GM10266 (cell line): ENCODE data around the gene DCANP1.

ENCODE experiments used
- DNase-seq: peaks from one replicate; pipeline ENCODE4 v3.0.0; 2012; ENCODE audit errors: extremely low spot score
- TF ChIP-seq, protein P1 (sequence below): IDR thresholded peaks from 2 replicates; pipeline ENCODE4 v1.5.1; 2012; ENCODE audit warnings: mild to moderate bottlenecking, low read depth; ENCODE audit not compliant: control insufficient read depth, insufficient read depth; ENCODE audit errors: missing control alignments

The DCANP1 gene

DNA sequence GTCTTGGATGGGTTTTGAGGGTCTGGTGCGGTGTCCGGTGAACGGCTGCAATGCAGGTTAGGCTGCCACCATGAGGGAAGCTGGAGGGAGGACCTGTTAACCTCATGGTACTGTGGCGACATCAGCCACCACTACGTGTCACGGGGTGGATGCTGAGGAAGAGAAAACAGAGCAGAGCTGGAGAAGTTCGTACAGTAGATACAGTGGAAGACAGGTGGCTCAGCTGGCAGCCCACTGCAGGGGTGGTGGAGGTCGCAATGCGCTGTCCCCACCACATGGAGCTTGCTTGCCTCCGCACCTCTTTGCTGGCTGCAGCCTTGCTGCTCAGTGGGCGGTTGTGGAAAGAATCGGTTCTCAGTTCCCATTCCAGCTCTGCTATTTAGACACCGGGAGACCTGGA lies 2.8 kb downstream of the DCANP1 start:
- no peak for DNase-seq
- TF ChIP-seq, protein P1, sequence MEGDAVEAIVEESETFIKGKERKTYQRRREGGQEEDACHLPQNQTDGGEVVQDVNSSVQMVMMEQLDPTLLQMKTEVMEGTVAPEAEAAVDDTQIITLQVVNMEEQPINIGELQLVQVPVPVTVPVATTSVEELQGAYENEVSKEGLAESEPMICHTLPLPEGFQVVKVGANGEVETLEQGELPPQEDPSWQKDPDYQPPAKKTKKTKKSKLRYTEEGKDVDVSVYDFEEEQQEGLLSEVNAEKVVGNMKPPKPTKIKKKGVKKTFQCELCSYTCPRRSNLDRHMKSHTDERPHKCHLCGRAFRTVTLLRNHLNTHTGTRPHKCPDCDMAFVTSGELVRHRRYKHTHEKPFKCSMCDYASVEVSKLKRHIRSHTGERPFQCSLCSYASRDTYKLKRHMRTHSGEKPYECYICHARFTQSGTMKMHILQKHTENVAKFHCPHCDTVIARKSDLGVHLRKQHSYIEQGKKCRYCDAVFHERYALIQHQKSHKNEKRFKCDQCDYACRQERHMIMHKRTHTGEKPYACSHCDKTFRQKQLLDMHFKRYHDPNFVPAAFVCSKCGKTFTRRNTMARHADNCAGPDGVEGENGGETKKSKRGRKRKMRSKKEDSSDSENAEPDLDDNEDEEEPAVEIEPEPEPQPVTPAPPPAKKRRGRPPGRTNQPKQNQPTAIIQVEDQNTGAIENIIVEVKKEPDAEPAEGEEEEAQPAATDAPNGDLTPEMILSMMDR, result no peak

DNA sequence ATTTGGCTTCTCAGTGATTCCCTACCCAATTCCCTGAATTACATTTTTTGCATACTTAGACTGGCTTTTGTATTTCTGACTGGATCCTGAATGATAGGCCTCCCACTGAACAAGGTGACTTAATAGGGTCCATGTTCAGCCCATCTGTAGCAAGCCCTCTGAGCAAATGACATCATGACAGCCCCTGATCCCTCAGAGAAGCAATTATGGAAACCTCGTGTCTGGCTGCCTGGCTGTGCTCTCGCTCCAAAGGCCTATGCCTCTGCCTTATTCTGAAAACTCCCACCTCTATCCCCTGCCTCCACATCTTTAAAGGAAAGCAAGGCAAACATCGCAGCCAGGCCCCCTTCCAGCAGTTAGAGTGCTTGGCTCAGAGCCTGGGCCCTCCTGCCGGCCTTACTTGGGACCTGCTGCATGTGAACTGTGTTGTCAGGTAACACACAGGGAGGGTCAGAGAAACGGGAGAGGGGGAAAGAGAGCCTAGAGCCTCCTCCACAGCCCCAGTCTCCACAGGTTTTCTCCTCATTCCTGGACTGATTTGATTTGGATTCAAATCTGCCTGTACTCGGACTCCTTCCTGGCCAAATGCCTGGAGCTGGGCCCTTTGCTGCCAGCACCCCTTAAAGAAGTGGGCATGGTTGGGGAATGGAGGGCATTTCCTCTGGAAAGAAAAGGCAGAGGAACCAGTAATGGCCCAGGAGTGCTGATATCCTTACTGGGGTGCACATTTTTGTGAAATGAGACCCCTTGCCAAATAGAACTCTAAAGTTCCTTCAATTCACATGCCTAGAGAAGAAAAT lies 3.8 kb downstream of the DCANP1 start:
- TF ChIP-seq, protein P1, result no peak
- no peak for DNase-seq

DNA sequence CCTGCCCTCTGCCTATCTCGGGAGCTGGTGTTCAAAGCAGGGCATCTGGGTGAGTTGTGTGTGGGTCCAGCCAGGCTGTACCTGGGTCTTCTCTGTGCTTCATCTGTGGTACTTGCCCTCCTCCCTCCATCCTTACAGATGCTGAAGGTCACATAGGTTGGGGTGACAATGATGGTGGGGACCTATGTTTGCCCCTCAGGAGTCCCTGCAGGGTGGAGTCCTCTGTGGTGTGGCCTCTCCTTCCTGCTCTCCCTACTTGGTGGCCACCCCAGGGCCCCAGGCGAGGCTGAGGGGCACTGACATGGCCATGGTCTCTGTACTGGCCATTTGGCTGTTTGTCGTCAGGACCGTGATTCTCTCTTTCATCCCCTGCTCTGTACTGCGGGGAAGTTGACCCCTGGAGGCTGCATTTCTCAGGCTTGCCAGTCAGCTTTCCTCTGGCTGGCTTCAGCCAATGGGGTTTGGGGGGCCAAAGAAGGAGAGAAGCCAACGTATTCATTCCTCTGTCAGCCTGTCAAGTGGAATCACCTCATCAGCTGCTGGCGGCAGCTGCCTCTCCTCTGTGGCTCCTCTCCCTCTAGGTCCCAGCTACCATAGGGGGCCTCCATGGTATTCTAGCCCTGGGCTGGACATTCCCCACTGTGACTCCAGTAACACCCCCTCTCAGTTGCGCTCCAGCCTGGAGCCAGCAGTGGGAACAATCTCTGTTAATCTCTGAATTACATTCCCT lies 4.6 kb downstream of the DCANP1 start:
- DNase-seq, result no peak
- TF ChIP-seq, protein P1, result no peak

DNA sequence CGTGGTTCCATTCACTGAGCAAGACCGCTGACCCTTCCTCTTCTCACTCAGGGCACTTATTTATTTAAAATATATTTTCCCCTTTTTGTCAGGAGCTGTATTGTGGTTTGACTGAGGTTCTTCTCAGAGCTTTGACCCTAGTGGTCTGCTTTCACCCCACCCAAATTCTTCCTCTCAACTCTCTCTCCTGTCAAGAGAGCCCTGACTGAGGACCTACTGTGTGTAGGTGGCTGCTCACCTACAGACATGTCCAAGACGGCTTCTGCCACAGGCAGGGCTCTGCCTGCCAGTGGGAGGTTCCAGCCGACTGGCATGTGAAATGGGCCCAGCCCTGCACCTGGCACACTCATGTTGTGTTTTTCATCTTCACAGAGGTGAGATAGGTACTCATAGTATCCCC lies 5.2 kb downstream of the DCANP1 start:
- TF ChIP-seq, protein P1, result no peak
- no peak for DNase-seq

DNA sequence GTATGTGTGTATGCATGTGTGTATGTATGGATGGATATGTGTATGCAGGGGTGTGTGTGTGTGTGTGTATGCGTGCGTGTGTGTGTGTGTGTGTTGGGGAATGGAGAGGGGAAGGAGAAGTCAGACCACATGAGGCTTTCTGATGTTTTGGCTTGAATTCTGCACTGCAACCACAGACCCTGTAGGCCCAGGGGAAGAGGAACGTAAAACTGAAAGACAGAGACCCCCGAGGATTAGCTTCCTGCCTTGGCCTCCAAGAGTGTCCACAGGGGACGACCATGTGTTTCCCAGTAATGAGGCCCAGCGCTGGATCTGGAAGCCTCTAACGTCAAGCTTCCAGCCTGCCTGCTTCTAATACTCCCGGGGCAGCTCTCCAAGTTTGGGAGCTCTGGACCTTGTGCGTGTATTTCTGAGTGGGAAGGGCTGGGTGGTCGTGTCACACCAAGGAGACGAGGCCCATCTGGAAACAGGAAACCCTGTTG lies 5.8 kb downstream of the DCANP1 start:
- TF ChIP-seq, protein P1, result no peak

DNA sequence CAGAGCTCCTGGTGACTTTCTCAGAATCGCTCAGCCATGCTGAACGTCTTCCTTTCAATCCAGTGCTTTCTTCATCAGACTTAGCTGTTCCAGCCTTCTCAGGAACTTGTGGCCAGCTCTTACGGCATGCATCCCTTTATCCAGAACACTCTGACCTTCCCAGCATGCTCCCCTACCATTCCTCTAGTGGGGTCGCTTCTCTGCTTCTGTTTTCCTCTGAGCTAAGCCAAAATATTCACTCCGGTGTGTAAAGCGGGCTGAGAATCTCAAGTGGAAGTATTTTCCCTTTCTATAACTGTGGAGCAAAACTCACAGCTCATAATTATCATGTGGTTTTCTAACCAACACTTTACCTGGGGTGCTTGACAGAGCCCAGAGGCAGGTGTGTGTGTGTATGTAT lies 6.2 kb downstream of the DCANP1 start:
- DNase-seq, result no peak
- TF ChIP-seq, protein P1, result no peak

More for the DNA sequence above, 5.8 kb downstream of the DCANP1 start:
- DNase-seq, result no peak
